HG02943 (cell line): ENCODE results near the gene S100A7.
"Not testable (repeated sequence)": the region's sequence is repeated elsewhere in the genome, so short reads cannot be mapped to it uniquely, and the experiment has no call there.

Experiments used
- ATAC-seq: cut with Tn5 transposase; IDR thresholded peaks from one replicate; pipeline ENCODE4 v1.9.1; 2021; ENCODE audit warnings: mild to moderate bottlenecking, low read depth, moderate library complexity; ENCODE audit not compliant: unreplicated experiment

Gene S100A7

GRCh38 chr1:153432874-153433681, 27.4 kb downstream of the S100A7 start:
- no peak for ATAC-seq

- no peak for ATAC-seq
These were observed 28.5 kb downstream of the S100A7 start for GRCh38 chr1:153431928-153432327.

- ATAC-seq: no peak
These were observed 29.0 kb downstream of the S100A7 start for GRCh38 chr1:153431427-153431826.

- ATAC-seq: no peak
These were observed 29.4 kb downstream of the S100A7 start for GRCh38 chr1:153431002-153431401.

GRCh38 chr1:153430561-153430960, 29.9 kb downstream of the S100A7 start:
- no peak for ATAC-seq

- no peak for ATAC-seq
These were observed 30.3 kb downstream of the S100A7 start for GRCh38 chr1:153430166-153430553.

- ATAC-seq: no peak
These were observed 30.9 kb downstream of the S100A7 start for GRCh38 chr1:153429266-153430165.

GRCh38 chr1:153428791-153429190, 31.7 kb downstream of the S100A7 start:
- no peak for ATAC-seq

GRCh38 chr1:153428073-153428638, 32.3 kb downstream of the S100A7 start:
- no peak for ATAC-seq

- no peak for ATAC-seq
These were observed 33.6 kb downstream of the S100A7 start for GRCh38 chr1:153426809-153427208.

GRCh38 chr1:153422450-153423068, 37.9 kb downstream of the S100A7 start:
- ATAC-seq: no peak

GRCh38 chr1:153420306-153420705, 40.1 kb downstream of the S100A7 start:
- ATAC-seq: no peak

- not testable (repeated sequence) for ATAC-seq
These were observed 41.0 kb downstream of the S100A7 start for GRCh38 chr1:153419436-153419793.

- ATAC-seq: not testable (repeated sequence)
These were observed 41.6 kb downstream of the S100A7 start for GRCh38 chr1:153418758-153419435.

- ATAC-seq: no peak
These were observed 43.1 kb downstream of the S100A7 start for GRCh38 chr1:153417136-153417888.

GRCh38 chr1:153415850-153416570, 44.4 kb downstream of the S100A7 start, which contains the start of gene S100A7A:
TSS of gene S100A7A (plus strand) at chr1:153416520. CDS start at chr1:153418083, 1,563 bp downstream.
- ATAC-seq: no peak

- not testable (repeated sequence) for ATAC-seq
These were observed 46.5 kb downstream of the S100A7 start for GRCh38 chr1:153413961-153414360.
